Activated CD4-positive, alpha-beta T cell treated with anti-CD3 and anti-CD28 coated beads for 4 hours (primary cell): Measurements from ENCODE around the gene EXT2.

Experiments
- DNase-seq, 2 donors: peaks; one replicate each; pipeline ENCODE4 v3.0.0-alpha.2; 2020

EXT2 gene

DNA sequence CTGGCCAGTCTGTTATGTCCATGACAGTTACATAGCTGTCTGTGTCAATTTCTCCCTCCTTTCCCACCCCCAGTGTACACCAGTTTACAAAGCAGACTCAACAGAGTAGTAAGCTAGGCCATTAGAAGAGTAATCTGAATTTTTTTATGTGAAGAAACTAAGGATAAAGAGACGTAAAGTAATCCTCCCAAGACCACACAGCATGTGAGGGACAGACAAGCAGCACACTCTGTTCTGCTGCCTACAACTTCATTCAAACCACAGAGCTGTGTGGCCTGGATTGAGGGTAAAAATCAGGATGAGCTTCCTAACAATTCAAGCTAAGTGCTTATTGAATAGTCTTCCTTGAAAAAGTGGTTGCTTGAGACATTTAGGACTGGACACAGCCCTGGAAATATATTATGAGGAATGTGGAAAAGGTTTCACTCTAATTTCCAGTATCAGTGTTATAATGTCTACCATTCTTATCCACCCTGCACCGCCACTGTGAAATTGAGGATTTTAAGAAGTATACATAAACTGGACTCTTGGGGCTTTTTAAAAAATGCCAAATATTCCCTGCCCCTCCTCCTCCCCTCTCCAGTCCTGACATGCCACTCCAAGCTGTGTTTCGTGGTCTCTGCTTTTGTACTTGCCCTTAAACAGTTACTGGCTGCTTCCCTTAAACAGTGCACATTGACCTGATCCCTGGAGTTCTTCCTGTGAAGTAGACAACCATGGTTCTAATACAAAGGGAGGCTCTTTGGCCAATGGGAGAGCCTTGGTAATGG lies 40.9 kb downstream of the EXT2 start:
- DNase-seq, result no peak

DNA sequence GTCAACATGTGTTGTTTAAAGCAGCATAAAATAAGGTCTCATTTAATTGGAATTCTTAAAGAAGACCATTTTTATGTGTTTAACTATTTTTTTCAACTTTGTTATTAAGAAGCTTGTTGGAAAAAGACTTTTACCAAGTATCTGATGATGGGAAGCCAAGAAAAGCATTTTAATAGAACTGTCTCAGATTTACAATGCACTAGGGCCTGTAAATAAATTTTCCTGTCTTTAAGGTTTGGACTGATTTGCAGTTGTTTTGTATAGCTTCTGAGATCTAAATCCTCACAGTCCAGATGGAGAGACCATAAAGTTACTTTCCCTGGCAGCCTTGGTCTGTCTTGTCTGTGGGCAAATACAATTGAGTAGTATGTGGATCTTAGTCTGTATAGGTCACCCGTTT lies 41.6 kb downstream of the EXT2 start:
- no peak for DNase-seq

GRCh38 chr11:44138286-44138685 lies 42.8 kb downstream of the EXT2 start:
- DNase-seq, result no peak

GRCh38 chr11:44138980-44139379 lies 43.5 kb downstream of the EXT2 start:
- no peak for DNase-seq

DNA sequence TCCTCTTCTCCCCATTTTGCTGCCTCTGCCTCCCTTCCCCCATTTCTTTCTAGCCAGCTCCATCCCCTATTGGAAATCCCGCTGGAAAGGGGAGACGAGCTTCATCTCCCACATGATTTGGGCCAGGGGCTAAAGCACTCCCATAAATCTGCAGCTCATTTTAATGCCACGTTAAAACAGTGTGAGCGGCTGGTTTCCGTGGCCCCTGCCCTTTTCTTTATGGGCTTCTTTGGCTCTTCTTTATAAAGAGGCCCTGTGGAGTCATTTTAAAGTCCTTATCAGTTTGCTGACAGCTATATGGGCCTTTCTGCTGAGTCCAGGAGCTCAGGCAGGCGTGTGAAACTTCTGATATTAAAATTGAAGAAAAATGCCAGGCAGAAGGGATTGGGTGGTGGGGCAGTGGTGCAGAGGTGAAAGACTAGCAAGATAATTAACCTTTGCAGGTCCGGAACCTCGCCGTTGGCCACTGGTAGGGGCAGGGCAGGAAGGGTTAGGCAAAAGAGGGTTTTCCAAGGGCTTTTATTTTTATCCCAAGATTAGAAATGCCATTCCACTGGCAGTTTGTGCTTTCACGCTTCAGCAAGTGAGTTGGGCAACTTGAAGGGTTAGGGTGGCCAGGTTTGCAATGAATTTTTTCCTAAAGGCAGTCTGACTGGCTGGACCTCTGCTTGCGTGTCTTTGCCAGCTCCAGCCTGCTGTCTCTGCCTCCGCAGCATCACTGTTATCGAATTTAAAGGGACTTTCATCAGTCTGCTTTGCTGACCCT lies 44.3 kb downstream of the EXT2 start:
- DNase-seq, result no peak

DNA sequence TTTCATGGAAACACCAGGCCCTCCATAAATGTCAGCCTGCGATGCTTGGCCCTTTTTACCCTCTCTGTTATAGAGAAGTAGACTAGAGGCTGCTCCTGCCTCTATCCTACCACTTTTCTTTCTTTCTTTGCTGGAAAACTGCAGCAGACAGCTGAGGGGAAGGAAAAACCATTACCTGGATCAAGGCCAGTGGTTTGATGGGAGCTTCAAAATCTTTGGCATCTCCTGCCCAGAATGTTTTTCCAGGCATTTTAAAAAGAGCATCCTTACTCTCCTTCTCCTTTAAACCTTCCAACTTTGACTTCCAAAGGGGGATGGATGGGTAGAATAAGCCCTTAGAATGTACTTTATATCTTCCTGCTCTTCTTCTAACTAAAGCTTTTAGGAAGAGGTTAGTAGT lies 44.9 kb downstream of the EXT2 start:
- no peak for DNase-seq

DNA sequence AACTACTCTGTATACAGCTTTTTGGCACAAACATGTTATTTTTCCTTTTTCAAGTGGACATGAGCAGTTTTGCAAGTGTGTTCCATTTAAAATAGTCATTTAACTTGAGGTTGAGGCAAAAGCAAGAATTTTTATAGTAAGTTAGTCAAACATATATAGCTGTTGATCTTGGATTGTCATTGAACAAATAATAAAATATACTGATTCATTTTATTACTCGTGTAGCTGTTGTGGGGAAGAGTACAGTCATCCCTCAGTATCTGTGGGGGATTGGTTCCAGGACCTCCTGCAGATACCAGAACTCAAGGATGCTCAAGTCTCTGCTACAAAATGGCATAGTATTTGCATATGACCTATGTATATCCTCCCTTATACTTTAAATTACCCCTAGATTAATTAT lies 45.3 kb downstream of the EXT2 start:
- no peak for DNase-seq

DNA sequence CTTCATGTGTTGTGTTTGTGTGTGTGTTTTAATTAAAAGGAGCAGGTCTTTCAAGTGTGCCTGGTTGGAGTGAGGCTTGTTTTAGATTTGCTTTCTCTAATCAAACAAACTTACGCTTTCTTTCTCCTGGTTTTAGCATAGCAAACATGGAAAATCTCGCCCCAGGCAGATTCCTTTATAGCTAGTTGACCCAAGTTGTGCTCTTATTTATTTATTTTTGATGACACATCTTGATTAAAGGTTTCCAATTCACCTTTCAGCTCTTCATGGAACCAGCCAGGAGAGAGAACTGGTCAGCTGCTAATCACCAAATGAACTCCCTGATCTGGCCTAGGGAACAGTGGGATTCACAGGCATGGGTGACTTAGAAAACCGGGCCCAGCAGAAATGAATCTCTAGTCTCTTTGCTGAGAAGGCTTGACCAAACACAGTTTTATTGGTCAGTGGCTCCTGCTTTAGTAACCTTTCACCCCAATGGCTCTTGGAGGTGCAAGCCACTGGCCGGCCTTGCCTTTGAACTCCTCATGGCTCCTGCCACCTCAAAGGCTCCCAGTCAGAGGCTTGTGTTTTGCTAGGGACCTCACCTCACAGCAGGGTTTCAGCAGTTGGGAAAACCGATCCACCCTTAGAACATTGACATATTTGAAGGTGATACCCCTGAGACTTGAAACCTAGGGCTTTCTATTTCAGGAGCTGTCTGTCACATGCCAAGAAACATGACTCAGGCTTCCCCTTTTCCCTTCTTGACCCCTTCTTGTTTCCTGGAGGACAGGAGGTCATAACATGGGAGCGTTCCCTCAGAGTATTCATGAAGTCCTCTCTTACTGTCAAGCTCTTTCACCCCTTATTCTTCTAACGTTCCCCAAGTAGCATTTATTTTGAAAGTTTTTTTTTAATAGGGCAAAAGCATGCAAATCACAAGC lies 48.8 kb downstream of the EXT2 start:
- no peak for DNase-seq

DNA sequence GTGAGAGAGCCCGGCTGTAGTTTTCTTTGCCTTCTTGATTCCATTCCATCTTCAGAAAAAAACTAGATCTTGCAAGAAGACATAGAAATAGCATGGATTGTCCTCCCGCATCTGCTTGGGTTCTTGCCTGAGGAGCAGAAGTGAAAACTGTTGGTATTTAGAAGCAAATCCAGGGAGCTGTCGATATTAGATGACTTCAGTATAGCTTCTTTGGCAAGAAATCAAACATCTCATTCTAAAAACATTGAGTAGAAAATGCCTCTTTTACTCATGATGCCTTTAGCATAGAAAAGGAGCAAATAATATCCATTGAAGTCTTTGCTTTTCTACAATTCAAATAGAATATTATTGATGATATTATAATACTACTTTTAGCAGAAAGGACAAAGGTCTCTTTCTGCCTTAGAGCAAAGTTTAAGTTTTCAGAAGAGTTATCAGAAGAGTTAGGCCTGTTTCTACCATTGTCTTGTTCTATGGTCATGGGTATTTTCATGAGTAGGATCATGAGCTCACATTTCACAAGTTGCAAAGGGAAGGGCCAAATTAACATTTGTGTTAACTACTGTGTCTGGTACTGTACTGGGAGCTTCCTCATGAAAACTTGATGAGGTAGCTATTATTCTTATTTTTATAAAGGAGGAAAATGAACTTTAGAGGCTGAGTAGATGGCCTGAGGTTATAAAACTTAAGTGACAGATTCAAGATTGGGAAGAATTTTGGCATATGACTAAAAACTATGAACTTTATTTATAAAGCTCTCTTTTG lies 49.7 kb downstream of the EXT2 start:
- no peak for DNase-seq

DNA sequence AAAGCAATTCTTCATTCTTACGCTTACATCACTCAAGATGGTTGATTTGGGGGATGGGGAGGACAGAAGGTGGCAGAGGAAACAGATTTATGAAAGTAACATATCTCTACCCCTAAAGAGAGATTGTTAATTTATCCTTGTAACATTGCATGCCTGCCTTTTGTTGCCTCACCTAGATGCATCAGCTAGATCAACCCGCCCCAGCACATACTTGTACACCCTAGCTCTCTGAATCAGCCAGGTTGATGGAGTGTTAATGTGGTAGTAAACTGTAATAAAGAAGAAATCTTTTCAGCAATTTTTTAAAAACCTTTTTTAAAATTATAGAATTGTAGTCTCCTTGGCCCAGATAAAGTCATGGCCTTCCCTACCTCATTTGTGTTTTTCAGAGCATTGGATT lies 51.5 kb downstream of the EXT2 start:
- no peak for DNase-seq

DNA sequence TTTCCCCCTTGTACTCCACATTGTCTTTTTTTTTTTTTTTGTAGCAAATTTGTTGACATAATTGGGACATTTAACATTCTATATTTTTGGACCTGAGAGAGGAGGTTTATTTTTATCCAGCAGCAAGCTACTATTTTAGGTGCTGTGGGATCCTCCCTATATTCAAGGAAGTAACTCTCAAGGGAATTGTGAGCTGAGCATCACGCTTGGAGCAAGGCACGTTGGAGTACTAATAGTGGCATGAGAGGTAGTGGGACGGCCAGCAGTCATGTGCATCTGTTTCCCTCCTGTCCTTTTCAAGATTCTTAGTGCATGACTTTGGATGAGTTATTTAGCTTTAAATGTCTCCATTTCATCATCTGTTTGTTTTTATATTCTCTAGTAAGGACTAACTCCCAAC lies 52.3 kb downstream of the EXT2 start:
- DNase-seq, result no peak

DNA sequence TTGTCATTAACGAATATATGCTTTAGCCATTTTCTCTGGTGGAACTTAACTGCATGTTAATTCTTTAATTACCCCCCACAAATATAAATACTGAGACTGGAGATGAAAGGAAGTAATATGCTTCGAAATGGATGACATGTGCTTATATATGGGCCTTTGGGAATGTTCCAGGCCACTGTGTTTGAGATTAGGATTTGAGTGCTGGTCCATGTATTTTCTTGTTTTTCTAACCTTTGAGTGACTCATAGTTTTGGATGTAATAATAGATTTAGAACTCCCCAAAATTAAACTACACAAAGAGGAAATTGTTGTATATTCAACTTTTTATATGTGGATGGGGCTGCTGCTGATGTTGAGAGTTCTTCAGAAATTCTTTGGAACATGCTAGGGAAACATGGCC lies 54.2 kb downstream of the EXT2 start:
- no peak for DNase-seq

DNA sequence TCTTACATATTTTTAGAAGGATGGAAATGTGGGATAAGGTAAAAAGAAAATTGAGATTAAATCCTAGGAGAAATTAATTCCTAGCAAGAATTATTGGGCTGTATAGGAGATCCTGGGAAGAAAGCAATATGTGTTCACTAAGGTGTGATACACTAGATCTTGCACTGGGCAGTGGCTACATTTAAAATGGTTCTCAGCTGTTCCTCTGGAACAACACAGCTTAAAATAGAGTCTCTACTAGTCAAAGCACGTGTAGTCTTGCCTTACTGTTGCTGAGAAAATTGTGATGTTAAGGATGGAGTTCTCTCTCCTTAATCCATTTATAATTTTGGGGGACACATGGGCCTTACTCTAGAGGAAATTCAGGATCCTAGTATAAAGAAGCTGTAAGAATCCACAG lies 54.9 kb downstream of the EXT2 start:
- DNase-seq, result no peak

DNA sequence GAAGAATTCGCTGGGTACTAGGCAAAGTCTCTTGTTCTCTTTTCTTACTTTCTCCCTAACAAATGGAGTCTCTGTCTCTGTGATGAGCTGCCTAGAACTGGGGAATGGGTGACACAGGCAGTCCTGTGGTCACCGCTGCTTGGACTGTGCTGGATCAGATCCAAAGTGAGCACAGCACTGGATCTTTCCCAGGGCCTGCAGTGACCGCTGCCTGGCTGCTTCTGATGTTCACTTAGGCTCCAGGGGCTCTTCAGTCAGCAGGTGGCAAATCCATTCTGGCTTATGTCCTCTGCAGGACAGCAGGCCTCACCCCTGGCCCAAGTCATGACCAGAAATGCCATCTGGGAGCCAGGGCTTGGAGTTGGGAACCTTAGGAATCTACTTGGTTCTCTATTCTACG lies 61.5 kb downstream of the EXT2 start:
- no peak for DNase-seq

DNA sequence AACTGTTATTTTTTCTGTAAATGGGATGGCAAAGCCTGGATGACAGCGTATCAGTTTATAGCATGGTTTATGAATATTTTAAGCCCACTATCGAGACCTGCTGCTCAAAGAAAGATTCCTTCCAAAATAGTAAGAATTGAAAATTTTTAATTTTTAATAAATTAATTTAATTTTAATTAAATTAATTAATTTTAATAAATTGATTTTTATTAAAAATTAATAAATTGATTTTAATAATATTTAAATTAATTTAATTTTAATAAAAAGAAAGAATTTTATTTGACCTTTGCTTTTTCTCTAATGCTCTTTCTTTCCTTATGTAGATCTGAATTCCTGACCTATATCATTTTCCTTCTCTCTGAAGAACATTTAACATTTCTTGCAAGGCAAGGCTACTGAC lies 62.9 kb downstream of the EXT2 start:
- no peak for DNase-seq

- DNase-seq, result no peak
These were observed 64.6 kb downstream of the EXT2 start for GRCh38 chr11:44159848-44160721.

DNA sequence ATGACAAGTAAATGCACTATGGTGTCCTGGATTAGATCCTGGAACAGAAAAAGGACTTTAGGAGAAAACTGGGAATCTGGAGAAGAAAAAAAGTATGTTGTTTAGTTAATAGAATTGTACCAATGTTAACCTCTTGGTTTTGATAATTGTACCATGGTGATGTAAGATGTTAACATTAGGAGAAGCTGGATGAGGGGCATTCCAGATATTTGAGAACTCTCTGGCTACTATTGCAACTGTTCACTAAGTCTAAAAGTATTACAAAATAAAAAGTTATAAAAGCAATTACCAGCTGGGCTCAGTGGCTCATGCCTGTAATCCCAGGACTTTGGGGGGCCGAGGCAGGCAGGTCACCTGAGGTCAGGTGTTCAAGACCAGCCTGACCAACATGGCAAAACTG lies 66.5 kb downstream of the EXT2 start:
- DNase-seq, result no peak

DNA sequence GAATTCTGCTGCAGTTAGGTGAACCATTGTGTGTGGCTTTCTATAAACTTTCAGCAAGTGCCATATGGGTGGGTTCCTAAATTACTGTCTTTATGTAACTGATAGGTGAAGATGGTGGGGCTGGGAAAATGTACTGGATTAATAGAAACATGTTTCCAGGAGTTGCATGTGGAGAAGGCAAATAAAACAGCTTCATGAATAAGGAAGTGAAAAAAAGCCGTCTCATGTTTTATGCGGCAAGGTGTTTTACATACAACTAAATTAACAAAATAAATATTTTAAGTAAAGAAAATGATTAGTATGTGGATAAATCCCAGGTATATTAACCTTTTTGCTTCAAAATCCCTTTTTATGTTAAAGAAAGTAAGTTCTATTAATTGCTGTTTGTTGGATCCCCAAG lies 67.2 kb downstream of the EXT2 start:
- no peak for DNase-seq

- no peak for DNase-seq
These were observed 70.0 kb downstream of the EXT2 start for GRCh38 chr11:44165432-44165831.

GRCh38 chr11:44167046-44167445 lies 71.6 kb downstream of the EXT2 start:
- DNase-seq, result no peak

GRCh38 chr11:44171518-44171917 lies 76.0 kb downstream of the EXT2 start:
- DNase-seq, result no peak

GRCh38 chr11:44172966-44173365 lies 77.5 kb downstream of the EXT2 start:
- DNase-seq, result no peak
